ENCODE data around the gene KIF1B.

GRCh38 chr1:10340930-10341590 lies 130.7 kb downstream of the KIF1B start:
- no peak for TF ChIP-seq POLR2AphosphoS5 (IDR thresholded peaks at IDR 0.05)
- TF ChIP-seq, protein P1, sequence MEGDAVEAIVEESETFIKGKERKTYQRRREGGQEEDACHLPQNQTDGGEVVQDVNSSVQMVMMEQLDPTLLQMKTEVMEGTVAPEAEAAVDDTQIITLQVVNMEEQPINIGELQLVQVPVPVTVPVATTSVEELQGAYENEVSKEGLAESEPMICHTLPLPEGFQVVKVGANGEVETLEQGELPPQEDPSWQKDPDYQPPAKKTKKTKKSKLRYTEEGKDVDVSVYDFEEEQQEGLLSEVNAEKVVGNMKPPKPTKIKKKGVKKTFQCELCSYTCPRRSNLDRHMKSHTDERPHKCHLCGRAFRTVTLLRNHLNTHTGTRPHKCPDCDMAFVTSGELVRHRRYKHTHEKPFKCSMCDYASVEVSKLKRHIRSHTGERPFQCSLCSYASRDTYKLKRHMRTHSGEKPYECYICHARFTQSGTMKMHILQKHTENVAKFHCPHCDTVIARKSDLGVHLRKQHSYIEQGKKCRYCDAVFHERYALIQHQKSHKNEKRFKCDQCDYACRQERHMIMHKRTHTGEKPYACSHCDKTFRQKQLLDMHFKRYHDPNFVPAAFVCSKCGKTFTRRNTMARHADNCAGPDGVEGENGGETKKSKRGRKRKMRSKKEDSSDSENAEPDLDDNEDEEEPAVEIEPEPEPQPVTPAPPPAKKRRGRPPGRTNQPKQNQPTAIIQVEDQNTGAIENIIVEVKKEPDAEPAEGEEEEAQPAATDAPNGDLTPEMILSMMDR (IDR thresholded peaks at IDR 0.05), result no peak
- TF ChIP-seq POLR2A (IDR thresholded peaks at IDR 0.05), result no peak
